HG02852 (cell line): ENCODE data around the gene CD99L2.
A peak's percentile ranks its signal among the peaks of the same experiment; 100 is the strongest.

ENCODE experiments used
- ATAC-seq: cut with Tn5 transposase; IDR thresholded peaks from one replicate; pipeline ENCODE4 v1.9.1; 2021; ENCODE audit warnings: mild to moderate bottlenecking, moderate library complexity; ENCODE audit not compliant: unreplicated experiment

CD99L2 gene, protein sequence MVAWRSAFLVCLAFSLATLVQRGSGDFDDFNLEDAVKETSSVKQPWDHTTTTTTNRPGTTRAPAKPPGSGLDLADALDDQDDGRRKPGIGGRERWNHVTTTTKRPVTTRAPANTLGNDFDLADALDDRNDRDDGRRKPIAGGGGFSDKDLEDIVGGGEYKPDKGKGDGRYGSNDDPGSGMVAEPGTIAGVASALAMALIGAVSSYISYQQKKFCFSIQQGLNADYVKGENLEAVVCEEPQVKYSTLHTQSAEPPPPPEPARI

DNA sequence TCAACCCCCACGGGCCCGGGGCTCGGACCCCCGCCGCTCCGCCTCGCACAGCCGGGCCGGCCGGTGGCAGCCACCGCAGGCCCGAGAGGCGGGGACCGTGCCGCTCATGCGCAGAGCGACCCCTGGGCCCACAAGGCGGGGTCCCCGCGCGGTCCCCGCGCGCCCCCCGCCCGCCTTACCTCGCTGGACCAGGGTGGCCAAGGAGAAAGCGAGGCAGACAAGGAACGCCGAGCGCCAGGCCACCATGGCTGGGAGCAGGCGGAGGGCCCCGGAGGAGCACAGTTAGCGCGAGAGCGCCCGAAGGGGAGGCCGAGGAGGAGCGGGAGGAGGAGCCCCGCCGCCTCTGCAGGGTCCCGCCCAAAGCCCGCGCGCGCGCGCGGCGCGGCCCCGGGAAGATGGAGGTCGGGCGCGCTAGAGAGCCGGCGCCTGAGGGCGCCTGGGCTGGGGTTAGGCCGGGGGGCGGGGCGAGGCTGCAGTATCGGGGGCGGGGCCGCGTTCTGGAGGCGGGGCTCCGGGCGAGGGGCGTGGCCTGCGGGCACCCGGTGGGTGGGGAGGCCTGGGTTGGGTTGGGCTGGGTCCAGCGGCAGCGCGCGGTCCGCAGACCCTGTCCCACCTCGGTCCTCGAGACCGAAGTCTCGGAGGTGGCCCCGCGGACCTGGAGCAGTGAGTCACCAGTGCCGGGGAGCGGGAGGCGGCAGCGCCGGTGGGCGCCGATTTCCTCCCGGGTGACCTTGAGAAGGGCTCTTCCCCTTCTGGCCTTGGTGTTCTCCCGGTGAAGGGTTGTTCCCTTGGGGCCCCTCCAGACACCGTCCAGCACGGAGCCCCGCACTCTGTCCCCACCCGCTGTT is at the start of gene CD99L2:
Gene CD99L2, minus strand, starts transcription at position 326 of the 848 bp plus-strand sequence. Its CDS starts 80 bp downstream, at position 246.
- ATAC-seq: peak; percentile 90

DNA sequence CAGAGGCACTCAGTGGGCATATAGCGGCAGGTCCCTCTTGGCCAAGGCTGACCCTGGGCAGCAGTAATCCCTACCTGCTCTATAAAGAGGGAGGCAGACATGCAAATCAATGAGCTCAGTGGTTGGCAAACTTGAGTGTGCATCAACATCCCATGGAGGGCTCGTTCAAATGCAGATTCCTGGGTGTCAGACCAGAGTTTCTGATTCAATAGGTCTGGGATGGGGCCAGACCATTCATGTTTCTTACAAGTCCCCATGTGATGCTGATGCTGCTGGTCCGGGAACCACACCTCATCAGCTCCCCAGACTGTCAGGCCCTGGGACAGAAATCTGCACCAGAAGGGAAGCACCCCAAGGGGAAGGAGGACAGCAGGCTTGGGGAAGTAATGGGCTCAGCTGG is 45.8 kb upstream of the CD99L2 start:
- no peak for ATAC-seq

DNA sequence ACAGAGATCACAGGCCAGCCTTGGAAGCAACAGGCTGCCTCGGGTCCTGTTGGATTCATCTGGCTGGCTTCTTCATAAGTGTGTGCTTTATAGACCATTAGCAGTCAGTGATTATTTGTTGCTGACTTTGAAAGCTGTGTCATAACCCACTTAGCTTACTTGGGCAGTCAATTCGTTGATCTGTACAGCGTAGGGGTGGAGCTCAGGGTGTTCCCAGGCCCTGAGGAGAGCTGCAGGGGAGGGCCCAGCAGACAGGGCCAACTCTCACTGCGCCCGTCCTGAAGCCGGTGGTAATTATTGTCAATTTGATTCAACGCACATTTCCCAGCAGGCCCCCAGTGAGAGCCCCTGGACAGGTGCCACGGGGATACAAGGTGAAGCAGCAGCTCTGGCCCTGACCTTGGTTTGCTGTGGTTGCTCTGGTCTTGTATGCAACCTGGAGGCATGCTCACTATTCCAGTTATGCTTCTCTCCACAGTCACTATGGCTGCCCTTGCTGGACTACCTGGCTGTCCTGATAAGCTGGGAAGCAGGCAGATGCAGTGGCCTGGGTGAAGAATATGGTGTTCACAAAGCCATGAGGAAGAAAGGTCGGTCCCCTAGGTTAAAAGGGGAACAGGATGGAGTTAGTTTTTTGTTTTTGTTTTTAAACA is 44.6 kb upstream of the CD99L2 start:
- no peak for ATAC-seq

DNA sequence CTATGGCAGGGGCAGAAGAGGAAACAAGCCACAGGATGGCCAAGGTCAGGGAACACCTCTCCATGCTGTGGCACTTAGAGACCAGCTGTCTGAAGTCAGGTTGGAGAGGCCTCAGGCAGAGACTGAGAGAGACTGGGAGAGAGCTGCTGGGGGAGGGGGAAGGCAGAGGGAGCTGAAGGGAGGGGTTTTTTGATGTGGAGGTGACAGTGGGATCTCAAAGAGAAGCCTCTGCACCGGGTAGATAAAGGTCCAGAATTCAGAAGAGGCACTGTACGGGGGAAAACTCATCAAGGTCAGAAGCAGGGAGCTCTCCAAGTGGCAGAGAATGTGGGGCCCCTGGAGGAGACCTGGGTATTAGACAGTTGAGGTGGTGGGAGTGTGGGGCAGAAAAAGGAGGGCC is 43.1 kb upstream of the CD99L2 start:
- no peak for ATAC-seq

DNA sequence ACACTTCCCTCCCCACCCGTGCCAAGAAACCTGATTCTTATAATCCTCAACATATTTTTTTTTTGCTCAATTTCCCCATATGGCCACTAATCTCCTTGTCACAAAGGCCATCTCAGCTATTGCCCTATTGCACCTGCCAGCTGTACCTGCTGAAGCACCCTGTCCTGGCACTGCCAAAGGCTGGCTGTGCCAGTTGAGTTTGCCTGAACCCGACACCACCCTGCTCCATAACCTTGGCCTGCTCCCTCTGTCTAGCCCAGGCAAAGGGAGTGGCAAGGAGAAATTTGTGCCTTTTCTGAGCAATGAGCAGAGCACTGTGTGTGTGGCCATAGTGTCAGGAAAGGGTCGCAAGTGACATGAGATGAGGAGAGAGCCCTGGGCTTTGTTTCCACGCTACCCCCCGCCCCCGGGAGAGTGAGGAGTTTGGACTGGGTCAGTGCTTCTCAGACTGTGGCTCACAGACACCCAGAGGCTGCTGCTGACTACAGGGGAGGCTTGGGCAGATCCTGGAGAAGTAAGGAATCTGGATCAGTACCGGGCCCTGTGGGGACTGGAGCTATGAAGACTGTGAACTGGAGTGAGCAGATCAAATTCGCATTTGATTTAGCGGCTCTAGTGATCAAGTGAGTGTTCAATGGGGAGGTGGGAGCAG is 42.5 kb upstream of the CD99L2 start:
- no peak for ATAC-seq

DNA sequence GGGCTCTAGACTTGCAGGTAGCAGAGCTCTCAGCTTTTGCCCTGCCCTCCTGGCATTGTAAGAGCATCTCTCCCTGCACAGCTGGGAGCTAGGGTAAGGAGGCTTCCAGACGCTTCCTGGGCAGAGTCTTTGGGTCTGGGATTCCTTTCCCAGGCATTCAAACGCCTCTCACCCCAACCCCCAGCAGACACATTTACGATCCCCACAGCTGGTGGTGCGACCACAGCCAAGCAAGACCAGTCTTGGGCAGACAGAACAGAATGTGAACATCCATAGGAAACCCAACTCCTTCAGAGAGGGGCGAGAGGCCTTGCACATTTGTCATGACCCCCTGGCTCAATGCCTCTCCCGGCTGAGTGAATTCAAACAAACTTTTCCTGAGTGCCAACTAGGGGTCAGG is 38.1 kb upstream of the CD99L2 start:
- no peak for ATAC-seq

DNA sequence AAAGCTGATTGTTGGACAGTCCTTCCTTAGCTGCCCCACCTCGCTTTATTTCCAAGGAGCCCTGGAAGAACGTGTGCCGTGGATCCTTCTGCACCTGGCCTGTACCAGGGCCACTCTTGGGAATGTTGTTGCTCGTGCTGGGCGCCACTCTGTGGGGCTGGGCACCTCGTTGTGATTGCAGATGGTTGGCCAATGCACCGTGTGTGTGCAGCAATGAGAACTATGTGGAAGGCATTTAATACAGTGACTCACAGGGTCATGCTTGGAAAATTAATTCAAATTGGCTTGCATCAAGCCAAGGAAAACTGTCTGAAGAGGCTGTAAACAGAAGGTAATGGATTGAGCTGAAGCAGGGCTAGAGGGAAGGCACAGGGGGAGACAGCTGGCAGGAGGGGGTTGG is 37.0 kb upstream of the CD99L2 start:
- no peak for ATAC-seq

DNA sequence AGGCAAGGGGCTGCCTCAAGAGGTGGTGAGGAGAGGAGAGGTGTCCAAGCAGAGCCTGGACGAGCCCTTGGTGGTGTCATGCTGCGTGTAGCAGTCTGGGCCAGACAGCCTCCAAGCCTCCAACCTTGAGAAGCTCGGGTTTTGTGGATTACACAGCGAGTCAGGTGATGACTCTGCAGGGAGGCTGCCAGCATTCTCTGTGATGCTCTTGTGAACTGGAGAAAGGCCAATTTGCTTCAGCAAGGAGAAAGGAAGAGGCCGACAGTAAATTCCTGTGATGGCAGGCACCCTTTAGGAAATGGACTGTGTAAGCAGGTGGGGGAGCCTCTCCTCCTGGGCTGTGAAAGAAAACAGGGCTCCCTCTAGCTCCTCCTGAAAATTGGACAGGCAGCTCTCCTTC is 36.0 kb upstream of the CD99L2 start:
- ATAC-seq: no peak

DNA sequence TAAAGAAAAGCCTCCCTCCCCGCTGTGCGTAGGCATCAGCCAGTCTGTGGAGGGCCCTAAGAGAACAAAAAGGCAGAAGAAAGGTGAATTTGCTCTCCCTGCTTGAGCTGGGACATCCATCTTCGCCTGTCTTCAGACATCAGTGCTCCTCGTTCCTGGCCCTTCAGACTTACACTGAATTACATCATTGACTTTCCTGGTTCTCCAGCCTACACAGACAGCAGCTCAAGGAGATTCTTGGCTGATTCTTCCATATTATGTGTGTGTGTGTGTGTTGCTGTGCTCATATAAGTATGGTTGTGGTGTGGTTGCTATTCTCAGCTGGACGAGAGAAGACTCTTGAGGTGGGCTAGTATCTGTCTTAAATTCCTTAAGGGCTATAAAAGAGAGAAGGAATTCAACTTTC is 35.5 kb upstream of the CD99L2 start:
- no peak for ATAC-seq

DNA sequence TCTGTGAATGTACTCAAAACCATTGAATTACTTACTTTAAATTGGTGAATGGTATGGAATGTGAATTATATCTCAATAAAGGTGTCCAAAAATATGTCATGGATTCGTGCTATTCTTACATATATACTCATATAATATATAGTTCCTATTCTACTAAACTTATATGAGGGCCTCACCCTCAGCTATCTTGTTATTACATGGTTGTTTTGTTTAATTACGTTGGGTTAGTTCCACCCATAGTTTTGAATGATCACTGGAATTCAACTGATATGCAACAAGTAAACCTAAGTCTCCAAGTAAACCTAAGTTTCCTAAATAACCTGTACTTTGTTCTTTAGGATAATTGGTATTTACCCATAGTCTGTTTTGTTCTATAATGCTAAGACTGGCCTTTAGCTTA is 30.6 kb upstream of the CD99L2 start:
- ATAC-seq: no peak

DNA sequence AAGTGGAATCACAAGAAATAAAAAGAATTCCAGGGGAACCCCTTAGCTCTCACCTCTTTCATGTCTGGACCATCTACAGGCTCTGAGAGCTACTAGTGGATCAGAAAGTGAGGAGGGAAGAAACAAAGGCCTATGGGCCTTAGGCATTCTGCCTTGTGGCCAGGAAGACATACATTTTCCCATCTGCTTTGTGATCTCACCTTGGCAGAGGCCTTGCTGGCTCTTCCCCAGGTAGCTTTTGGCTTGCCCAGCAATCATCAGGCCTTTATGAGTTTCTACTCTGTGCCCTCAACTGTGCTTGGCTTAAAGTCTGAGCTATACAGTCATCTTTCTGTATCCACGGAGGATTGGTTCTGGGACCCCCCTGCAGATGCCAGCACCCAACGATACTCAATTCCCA is 28.3 kb upstream of the CD99L2 start:
- ATAC-seq: no peak

DNA sequence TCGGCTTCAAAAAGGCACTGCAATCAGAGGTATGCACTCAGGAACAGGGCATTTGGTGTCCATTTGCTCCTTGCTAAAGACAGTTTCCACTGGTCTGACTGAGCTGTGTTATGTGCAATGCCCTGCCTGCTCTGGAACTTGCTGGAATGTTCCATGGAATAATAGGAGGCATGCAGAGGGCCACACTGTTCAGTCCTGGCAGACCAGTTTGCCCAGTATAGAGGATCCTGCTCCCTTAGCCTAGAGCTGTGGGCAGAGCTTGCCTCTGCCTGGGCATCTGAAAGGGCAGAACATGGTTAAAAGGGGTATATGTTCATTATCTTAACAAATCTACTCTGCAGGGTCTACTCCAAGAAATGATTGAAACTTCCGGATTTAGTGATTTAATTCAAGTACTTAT is 27.8 kb upstream of the CD99L2 start:
- ATAC-seq: no peak

DNA sequence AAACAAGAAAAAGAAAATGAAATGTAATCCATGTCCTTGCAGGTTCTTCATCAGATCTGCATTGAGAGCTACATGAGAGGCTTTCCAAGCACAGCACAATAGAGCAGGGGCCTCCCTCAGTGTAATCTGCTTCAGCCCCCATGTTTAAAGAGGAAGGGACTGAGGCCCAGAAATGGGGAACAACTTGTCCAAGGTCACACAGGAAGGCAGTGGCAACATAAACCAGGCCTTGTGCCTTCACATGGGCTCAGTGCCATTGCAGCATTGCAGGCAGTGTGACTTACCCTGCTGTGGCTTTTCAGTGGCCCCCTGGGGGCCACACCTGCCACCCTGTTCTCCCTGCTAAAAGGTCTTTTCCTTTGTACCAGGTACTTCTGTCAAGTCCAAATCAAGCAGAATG is 20.9 kb upstream of the CD99L2 start:
- no peak for ATAC-seq

DNA sequence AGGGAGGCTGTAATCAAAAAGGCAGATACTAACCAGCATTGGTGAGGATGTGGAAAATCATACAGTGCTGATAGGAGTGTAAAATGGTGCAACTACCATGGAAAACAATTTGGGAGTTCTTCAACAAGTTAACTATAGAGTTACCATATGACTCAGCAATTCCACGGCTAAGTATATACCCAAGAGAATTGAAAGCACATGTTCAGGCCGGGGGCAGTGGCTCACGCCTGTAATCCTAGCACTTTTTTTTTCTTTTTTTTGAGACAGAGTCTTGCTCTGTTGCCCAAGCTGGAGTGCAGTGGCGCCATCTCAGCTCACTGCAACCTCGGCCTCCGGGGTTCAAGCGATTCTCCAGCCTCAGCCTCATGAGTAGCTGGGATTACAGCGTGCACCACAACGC is 15.0 kb upstream of the CD99L2 start:
- no peak for ATAC-seq

DNA sequence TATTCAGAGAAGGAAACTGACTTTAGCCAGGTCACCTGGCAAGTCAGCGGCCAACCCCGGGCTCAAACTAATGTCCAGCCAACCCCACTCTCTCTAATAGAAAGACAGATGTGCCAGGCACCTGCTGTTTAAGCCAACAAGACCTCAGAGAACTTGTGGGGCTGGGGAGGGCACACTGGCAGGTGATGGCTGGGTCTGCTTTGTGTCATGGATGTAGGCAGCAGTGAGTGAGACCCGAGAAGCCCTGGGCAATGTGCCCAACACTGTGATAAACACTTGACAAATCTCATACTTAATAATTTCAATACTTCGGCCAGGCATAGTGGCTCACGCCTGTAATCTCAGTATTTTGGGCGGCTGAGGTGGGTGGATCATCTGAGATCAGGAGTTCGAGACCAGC is 9.0 kb upstream of the CD99L2 start:
- no peak for ATAC-seq

DNA sequence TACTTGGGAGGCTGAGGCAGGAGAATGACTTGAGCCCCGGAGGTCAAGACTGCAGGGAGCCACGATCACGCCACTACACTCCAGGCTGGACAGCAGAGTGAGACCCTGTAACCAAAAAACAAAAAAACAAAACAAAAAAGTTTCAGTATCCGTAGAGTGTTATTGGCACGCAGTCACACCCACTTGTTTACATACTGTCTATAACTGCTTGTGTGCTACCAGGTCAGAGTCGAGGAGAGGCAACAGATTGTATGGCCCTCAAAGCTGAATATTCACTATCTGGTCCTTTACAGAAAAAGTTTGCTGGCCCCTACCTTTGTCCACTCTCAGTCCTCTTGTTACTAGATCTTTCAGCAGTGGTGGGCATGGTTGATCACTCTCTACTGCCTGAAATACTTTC is 8.2 kb upstream of the CD99L2 start:
- ATAC-seq: no peak

DNA sequence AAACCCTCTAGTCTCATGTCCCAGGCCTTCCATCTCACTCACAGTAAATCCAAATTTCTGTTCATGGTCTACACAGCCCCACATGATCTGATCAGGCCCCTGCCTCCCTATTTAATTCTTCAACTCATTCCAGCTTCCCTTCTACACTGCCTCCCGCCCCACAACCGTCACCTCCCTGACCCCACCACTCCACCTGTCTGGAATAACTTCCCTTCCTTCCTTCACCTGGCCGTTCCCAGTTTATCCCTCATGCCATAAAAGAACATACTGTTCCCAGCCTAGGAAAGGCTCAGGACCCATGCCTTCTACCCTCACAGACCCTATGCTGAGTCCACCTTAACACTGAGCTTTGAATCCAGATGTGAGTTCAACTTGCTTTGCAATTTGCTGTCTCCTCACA is 6.8 kb upstream of the CD99L2 start:
- ATAC-seq: no peak

DNA sequence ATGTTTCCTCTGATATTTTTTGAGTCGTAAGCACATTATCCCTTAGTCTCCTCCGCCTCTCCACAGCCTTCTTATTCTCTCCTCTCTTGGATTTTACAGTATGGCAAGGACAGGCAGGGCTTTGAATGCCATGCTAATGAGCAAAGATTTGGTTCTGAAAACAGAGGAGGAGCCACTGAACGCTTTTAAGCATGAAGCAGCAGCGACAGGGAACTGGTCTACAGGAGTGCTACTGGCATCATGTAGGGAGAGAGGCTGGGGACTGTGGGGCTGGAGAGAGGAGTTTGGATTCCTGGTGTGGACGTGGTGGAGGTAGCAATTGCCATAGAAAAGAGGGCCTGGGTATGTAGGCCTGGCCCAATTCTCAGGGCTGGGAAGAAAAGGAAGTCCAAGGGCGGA is 4.6 kb upstream of the CD99L2 start:
- ATAC-seq: no peak

DNA sequence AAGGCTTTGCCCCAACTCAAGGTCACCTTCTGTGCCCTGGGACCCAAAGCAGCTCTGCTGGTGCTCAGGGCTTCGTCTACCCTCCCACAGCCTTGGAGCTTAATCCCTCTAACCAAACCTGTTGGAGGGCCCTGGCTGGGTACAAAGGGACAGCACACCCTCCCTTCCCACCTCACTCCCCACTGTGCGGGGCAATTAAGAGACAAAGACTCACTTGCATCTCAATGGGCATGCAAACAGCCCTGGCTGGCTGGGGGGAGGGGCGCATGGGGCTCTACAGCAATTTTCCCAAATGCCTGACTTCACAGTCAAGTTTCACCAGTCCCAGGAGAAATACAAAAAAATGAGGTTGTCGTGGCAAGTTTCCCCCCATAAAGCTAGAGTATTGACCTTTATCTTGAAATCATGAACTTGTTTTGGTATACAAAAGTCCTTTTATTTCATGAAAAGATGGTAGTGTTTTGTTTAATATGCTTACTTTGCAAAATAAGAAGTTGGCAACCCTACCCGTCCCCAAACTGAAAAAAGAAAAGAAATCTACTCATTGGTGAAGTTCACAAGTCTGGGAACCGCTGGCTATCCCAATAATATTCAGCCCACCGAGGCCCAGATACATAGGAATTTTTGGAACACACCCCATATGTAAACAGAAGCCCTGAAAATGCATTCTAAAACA is 4.1 kb upstream of the CD99L2 start:
- ATAC-seq: no peak

DNA sequence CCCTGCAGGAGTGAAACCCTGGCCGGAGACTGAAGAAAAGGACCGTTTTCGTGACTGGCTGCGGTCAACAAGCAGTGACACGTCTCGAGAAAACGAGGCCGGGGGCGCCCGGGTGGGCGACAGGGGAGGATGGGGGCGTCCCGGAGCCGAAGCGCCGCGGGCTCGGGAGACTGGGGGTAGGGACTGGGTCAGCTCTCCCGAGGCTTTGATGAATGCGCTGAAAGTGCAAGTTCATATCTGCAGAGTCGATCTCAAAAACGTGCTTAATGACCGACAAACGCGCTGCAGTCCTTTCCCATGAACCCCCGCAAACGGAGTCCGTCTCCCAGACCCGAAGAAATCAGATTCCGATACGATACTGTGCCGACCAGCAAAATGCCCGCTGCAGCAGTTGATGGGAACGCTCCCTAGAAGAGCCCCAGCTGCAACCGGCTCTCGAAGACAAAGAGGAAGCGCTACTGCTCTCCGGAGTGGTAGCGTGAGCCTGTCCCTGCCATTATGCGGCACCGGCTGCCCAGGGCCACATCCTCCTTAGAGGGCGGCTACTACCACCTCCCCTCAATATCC is 806 bp upstream of the CD99L2 start:
- peak; percentile 52 for ATAC-seq
